ENCODE data around the gene CCT8L2.
"Not testable (repeated sequence)": the region's sequence is repeated elsewhere in the genome, so short reads cannot be mapped to it uniquely, and the experiment has no call there.

The CCT8L2 gene

GRCh38 chr22:16595251-16595650 is 2.6 kb upstream of the CCT8L2 start:
- DNase-seq = not testable (repeated sequence)

- DNase-seq = no peak
These were observed 1.4 kb upstream of the CCT8L2 start for GRCh38 chr22:16594026-16594425.

- not testable (repeated sequence) for DNase-seq
These were observed 379 bp downstream of the CCT8L2 start for GRCh38 chr22:16592231-16592630.

- DNase-seq = not testable (repeated sequence)
These were observed 1.5 kb downstream of the CCT8L2 start for GRCh38 chr22:16591136-16591535.

GRCh38 chr22:16586991-16587390 is 5.6 kb downstream of the CCT8L2 start:
- DNase-seq = no peak

- no peak for DNase-seq
These were observed 6.4 kb downstream of the CCT8L2 start for GRCh38 chr22:16586170-16586569.

GRCh38 chr22:16580872-16581271 is 11.7 kb downstream of the CCT8L2 start:
- not testable (repeated sequence) for DNase-seq

GRCh38 chr22:16569240-16569834 is 23.3 kb downstream of the CCT8L2 start:
- DNase-seq = not testable (repeated sequence)

GRCh38 chr22:16568425-16568758 is 24.2 kb downstream of the CCT8L2 start:
- no peak for DNase-seq

- not testable (repeated sequence) for DNase-seq
These were observed 24.8 kb downstream of the CCT8L2 start for GRCh38 chr22:16567617-16568424.

GRCh38 chr22:16566421-16567151 is 26.0 kb downstream of the CCT8L2 start:
- not testable (repeated sequence) for DNase-seq

GRCh38 chr22:16565585-16566420 is 26.8 kb downstream of the CCT8L2 start:
- DNase-seq = not testable (repeated sequence)

- DNase-seq = not testable (repeated sequence)
These were observed 27.6 kb downstream of the CCT8L2 start for GRCh38 chr22:16564837-16565584.

- no peak for DNase-seq
These were observed 28.8 kb downstream of the CCT8L2 start for GRCh38 chr22:16563555-16564520.

GRCh38 chr22:16562711-16563554 is 29.7 kb downstream of the CCT8L2 start:
- no peak for DNase-seq

GRCh38 chr22:16561093-16561658 is 31.4 kb downstream of the CCT8L2 start:
- not testable (repeated sequence) for DNase-seq

- not testable (repeated sequence) for DNase-seq
These were observed 32.0 kb downstream of the CCT8L2 start for GRCh38 chr22:16560651-16561050.

- not testable (repeated sequence) for DNase-seq
These were observed 32.6 kb downstream of the CCT8L2 start for GRCh38 chr22:16559996-16560395.

Data from T-helper 1 cell (primary cell).